ENCODE results near the gene GPR35. TPM values are rescaled to one million over a fixed set of nuclear protein-coding genes. Genes with fewer than 3 reads are reported as not detected.

Gene GPR35
- total RNA-seq, 1 donor from 2014 or later = 1.6 TPM

DNA sequence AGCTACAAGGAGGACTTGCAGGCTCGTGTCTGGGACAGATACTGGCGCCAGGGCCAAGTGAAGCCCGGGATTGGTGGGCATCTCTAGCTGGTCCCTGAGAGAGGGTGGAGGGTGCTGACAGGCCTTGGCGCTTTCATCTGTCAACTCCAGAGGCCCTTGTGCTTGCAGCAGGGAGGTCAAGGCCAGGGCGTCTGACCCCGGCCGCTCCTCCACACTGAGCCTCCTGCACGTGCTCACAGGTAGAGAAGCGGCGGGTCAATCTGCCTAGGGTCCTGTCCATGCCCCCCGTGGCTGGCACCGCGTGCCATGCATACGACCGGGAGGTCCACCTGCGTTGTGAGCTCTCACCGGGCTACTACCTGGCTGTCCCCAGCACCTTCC is 29.2 kb upstream of the GPR35 start:
- no peak for TF ChIP-seq CTCF (IDR thresholded peaks at IDR 0.05)
- H3K4me3 Mint-ChIP-seq = no peak overlapping the region
- intact Hi-C loops (cut with micrococcal nuclease) = no loop called here
- peaks cover 43% of the 10 kb centered on the region for H3K36me3 Mint-ChIP-seq (ENCODE audit: low read depth)
- no peaks in the 10 kb centered on the region for H3K4me1 Mint-ChIP-seq
- no peaks in the 10 kb centered on the region for H3K27me3 Mint-ChIP-seq
- no peak for ATAC-seq (ENCODE audit: low read depth)
- ChIA-PET CTCF (no interaction called here), POLR2A (interaction anchor here (0.9 kb wide), 1 partner anchor 30 kb away, joined by 3 read pairs; no protein-coding TSS in a partner anchor)
- no peaks in the 10 kb centered on the region for H3K9me3 Mint-ChIP-seq
- DNase-seq = no peak
- no peak overlapping the region for H3K27ac Mint-ChIP-seq

DNA sequence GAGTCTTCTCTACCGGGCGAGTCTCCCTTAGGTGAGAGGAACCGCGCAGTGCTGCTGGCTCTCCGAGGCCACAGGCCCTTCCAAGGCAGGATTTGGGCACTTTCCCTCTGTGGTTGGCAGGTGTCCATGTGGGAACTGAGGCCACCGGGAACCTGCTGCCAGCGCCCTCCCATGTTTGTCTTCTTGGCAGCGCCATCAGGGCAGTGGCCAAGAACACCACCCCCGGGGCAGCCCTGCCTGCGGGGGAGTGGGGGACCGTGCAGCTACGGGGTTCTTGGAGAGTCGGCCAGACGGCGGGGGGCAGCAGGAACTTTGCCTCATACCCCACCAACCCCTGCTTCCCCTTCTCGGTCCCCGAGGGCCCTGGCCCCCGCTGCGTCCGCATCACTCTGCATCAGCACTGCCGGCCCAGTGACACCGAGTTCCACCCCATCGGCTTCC is 28.8 kb upstream of the GPR35 start:
- TF ChIP-seq CTCF (IDR thresholded peaks at IDR 0.05) = no peak
- H3K27ac Mint-ChIP-seq = no peak overlapping the region
- H3K4me1 Mint-ChIP-seq = no peaks in the 10 kb centered on the region
- no peaks in the 10 kb centered on the region for H3K9me3 Mint-ChIP-seq
- ATAC-seq (ENCODE audit: low read depth) (no peak), DNase-seq (no peak)
- H3K27me3 Mint-ChIP-seq = no peaks in the 10 kb centered on the region
- peaks cover 42% of the 10 kb centered on the region for H3K36me3 Mint-ChIP-seq (ENCODE audit: low read depth)
- no peak overlapping the region for H3K4me3 Mint-ChIP-seq
- POLR2A ChIA-PET = interaction anchor here (0.9 kb wide), 1 partner anchor 31 kb away, joined by 3 read pairs; no protein-coding TSS in a partner anchor
- intact Hi-C loops (cut with micrococcal nuclease) = no loop called here
- CTCF ChIA-PET = no interaction called here

DNA sequence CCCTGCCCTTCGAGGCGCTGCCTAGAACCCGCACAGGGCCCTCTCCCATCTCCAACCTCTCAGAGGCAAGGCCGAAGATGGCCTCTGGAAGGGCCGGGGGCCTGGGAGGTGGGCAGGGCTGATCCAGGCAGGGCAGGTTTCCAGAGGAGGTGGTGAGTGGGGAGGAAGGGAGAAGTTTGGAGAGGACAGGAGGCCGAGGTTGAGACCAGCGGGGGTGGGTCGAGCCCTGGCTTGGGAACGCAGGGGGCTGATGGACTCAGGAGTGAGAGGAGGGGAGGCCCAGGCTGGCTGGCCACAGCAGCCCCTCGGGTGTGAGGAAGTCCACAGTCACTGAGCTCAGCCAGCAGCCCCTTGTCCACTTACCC is 28.2 kb upstream of the GPR35 start:
- intact Hi-C loops (cut with micrococcal nuclease) = no loop called here
- DNase-seq (no peak), ATAC-seq (ENCODE audit: low read depth) (no peak)
- H3K9me3 Mint-ChIP-seq = no peaks in the 10 kb centered on the region
- POLR2A ChIA-PET = no interaction called here
- H3K4me1 Mint-ChIP-seq = no peaks in the 10 kb centered on the region
- CTCF ChIA-PET = no interaction called here
- no peak overlapping the region for H3K27ac Mint-ChIP-seq
- H3K27me3 Mint-ChIP-seq = no peaks in the 10 kb centered on the region
- no peak for TF ChIP-seq CTCF (IDR thresholded peaks at IDR 0.05)
- H3K36me3 Mint-ChIP-seq (ENCODE audit: low read depth) = peaks cover 44% of the 10 kb centered on the region
- no peak overlapping the region for H3K4me3 Mint-ChIP-seq

- Mint-ChIP-seq H3K27ac (no peak overlapping the region), H3K4me1 (no peaks in the 10 kb centered on the region), H3K27me3 (no peaks in the 10 kb centered on the region), H3K9me3 (no peaks in the 10 kb centered on the region), H3K4me3 (no peak overlapping the region), H3K36me3 (ENCODE audit: low read depth) (peaks cover 38% of the 10 kb centered on the region)
- CTCF ChIA-PET = no interaction called here
- no peak for TF ChIP-seq CTCF (IDR thresholded peaks at IDR 0.05)
- DNase-seq = no peak
- ATAC-seq (ENCODE audit: low read depth) = no peak
- intact Hi-C loops (cut with micrococcal nuclease) = no loop called here
- POLR2A ChIA-PET = no interaction called here
Observed at GRCh38 chr2:240597419-240598181, 27.7 kb upstream of the GPR35 start.

GRCh38 chr2:240598311-240598911 is 26.9 kb upstream of the GPR35 start:
- intact Hi-C loops (cut with micrococcal nuclease) = no loop called here
- no peak for ATAC-seq (ENCODE audit: low read depth)
- no peak for TF ChIP-seq CTCF (IDR thresholded peaks at IDR 0.05)
- Mint-ChIP-seq H3K27ac (no peak overlapping the region), H3K27me3 (no peaks in the 10 kb centered on the region), H3K4me1 (no peaks in the 10 kb centered on the region), H3K9me3 (no peaks in the 10 kb centered on the region), H3K36me3 (ENCODE audit: low read depth) (peaks cover 37% of the 10 kb centered on the region), H3K4me3 (no peak overlapping the region)
- ChIA-PET POLR2A (no interaction called here), CTCF (no interaction called here)
- no peak for DNase-seq
